HepG2 (cell line): ENCODE measurements around the gene EGLN2. TPM values are rescaled to one million over a fixed set of nuclear protein-coding genes. Genes with fewer than 3 reads are reported as not detected.

Experiments
- ARNT2 ChIP-seq: sonication (generic); formaldehyde crosslinking; IDR thresholded peaks from 2 replicates; pipeline ENCODE4 v1.8.0; 2022; ENCODE audit warnings: mild to moderate bottlenecking, low read depth, missing genetic modification reagents, moderate library complexity
- HDAC6 ChIP-seq: fragments of 200-600 bp; sonication (generic); IDR thresholded peaks from 2 replicates; pipeline ENCODE4 v1.7.0; 2017; ENCODE audit warnings: mild to moderate bottlenecking, antibody characterized with exemption, low read length, low read depth
- KAT8 ChIP-seq: IDR thresholded peaks from 2 replicates; pipeline ENCODE4 v1.6.1; 2016; ENCODE audit warnings: missing genetic modification reagents, missing compliant biosample characterization
- KDM1A ChIP-seq: IDR thresholded peaks from 2 replicates; pipeline ENCODE4 v1.6.1; 2016; ENCODE audit warnings: missing compliant biosample characterization
- KLF6 ChIP-seq: IDR thresholded peaks from 2 replicates; pipeline ENCODE4 v1.8.0; 2016; ENCODE audit warnings: missing biosample characterization, missing genetic modification reagents
- MED1 ChIP-seq: sonication (generic); formaldehyde crosslinking; IDR thresholded peaks from 2 replicates; pipeline ENCODE4 v1.4.0; 2020; ENCODE audit warnings: missing genetic modification reagents
- SP140L ChIP-seq: sonication (generic); formaldehyde crosslinking; IDR thresholded peaks from 2 replicates; pipeline ENCODE4 v1.4.0; 2020; ENCODE audit warnings: missing genetic modification reagents, borderline replicate concordance
- STAT6 ChIP-seq: sonication (generic); formaldehyde crosslinking; IDR thresholded peaks from 2 replicates; pipeline ENCODE4 v1.4.0; 2020; ENCODE audit warnings: missing genetic modification reagents, mild to moderate bottlenecking, borderline replicate concordance
- THAP11 ChIP-seq: IDR thresholded peaks from 2 replicates; pipeline ENCODE4 v1.6.1; 2016; ENCODE audit warnings: missing biosample characterization, missing genetic modification reagents
- ZBTB37 ChIP-seq: sonication (generic); formaldehyde crosslinking; IDR thresholded peaks from 2 replicates; pipeline ENCODE4 v1.4.0; 2020; ENCODE audit warnings: mild to moderate bottlenecking, missing genetic modification reagents
- ZBTB7A ChIP-seq: sonication (generic); formaldehyde crosslinking; IDR thresholded peaks from 2 replicates; pipeline ENCODE4 v1.8.0; 2022; ENCODE audit warnings: mild to moderate bottlenecking, missing genetic modification reagents
- ZBTB7B ChIP-seq: sonication (generic); formaldehyde crosslinking; IDR thresholded peaks from 2 replicates; pipeline ENCODE4 v1.4.0; 2020; ENCODE audit warnings: missing genetic modification reagents
- ZNF136 ChIP-seq: sonication (generic); formaldehyde crosslinking; IDR thresholded peaks from 2 replicates; pipeline ENCODE4 v1.8.1; 2022; ENCODE audit warnings: low read depth, mild to moderate bottlenecking, moderate library complexity, missing genetic modification reagents
- ZNF20 ChIP-seq: sonication (generic); formaldehyde crosslinking; IDR thresholded peaks from 2 replicates; pipeline ENCODE4 v1.4.0; 2020; ENCODE audit warnings: mild to moderate bottlenecking, moderate library complexity, missing genetic modification reagents
- ZNF253 ChIP-seq: sonication (generic); formaldehyde crosslinking; IDR thresholded peaks from 2 replicates; pipeline ENCODE4 v1.8.0; 2022; ENCODE audit warnings: mild to moderate bottlenecking, missing genetic modification reagents, borderline replicate concordance
- ZNF256 ChIP-seq: sonication (generic); formaldehyde crosslinking; conservative IDR thresholded peaks from 2 replicates; pipeline ENCODE4 v1.4.0; 2020; ENCODE audit warnings: missing genetic modification reagents
- ZNF431 ChIP-seq: sonication (generic); formaldehyde crosslinking; IDR thresholded peaks from 2 replicates; pipeline ENCODE4 v1.9.0; 2022; ENCODE audit warnings: missing genetic modification reagents, low read depth, mild to moderate bottlenecking, borderline replicate concordance
- ZNF740 ChIP-seq: sonication (generic); formaldehyde crosslinking; IDR thresholded peaks from 2 replicates; pipeline ENCODE4 v1.4.0; 2020; ENCODE audit warnings: missing genetic modification reagents
- ZNF766 ChIP-seq: sonication (generic); formaldehyde crosslinking; IDR thresholded peaks from 2 replicates; pipeline ENCODE4 v1.5.0; 2020; ENCODE audit warnings: missing genetic modification reagents, borderline replicate concordance
- ZNF770 ChIP-seq: sonication (generic); formaldehyde crosslinking; IDR thresholded peaks from 2 replicates; pipeline ENCODE4 v1.5.0; 2020; ENCODE audit warnings: mild to moderate bottlenecking, missing genetic modification reagents
- ZSCAN21 ChIP-seq: sonication (generic); formaldehyde crosslinking; IDR thresholded peaks from 2 replicates; pipeline ENCODE4 v1.8.0; 2022; ENCODE audit warnings: mild to moderate bottlenecking, missing genetic modification reagents, moderate library complexity, borderline replicate concordance
- ZSCAN25 ChIP-seq: sonication (generic); formaldehyde crosslinking; IDR thresholded peaks from 2 replicates; pipeline ENCODE4 v1.8.0; 2022; ENCODE audit warnings: mild to moderate bottlenecking, missing genetic modification reagents
- polyA plus RNA-seq, 8 experiments: library from polyadenylated mRNA; depleted of rRNA in 3 of 8; stranded (reverse) in 7 of 8; unstranded in 1 of 8; fragments of >200 nt; fragmentation: Illumina TruSeq in 4 of 8; extraction: Trizol in 4 of 8; gene quantifications; 2 replicates each; pipeline versions ENCODE4 v1.2.1 to v1.2.3, GENCODE V29; 2011 to 2016; ENCODE audit warnings: low read depth in 4 of 8, missing spikeins in 1 of 8, mixed read lengths in 1 of 8; ENCODE audit not compliant: insufficient read depth in 1 of 8
- total RNA-seq, 5 experiments: library from RNA; depleted of rRNA; stranded (reverse); fragments of >200 nt; fragmentation: Illumina TruSeq; extraction: Trizol; gene quantifications; 2 replicates each; pipeline ENCODE4 v1.2.3, GENCODE V29; 2016; ENCODE audit warnings: low read depth in 1 of 5

EGLN2 gene
- total and polyA plus RNA-seq, 2 of the 13 experiments (the other 11 are each of a cell fraction or from before 2014, with no cell fraction given), result 16.5 to 40.8 TPM

- TF ChIP-seq ARNT2 (peak; percentile 50; the same call in 1 of the 2 replicates), KAT8 (CRISPR knock-in tag) (peak; percentile 51; the same call in 1 of the 2 replicates), ZBTB37 (no peak), SP140L (CRISPR knock-in tag) (no peak), ZNF253 (CRISPR knock-in tag) (0 out of 2 replicates have a peak, but pooled peaks have one; percentile 30), ZNF20 (no peak), ZNF256 (CRISPR knock-in tag) (peak; percentile 77; the same call in 1 of the 2 replicates), HDAC6 (no peak), ZSCAN21 (peak; percentile 38; the same call in 1 of the 2 replicates), ZNF136 (CRISPR knock-in tag) (no peak), ZSCAN25 (CRISPR knock-in tag) (peak; percentile 57; the same call in 1 of the 2 replicates), ZBTB7B (CRISPR knock-in tag) (no peak), ZNF766 (CRISPR knock-in tag) (peak; percentile 89; the same call in 1 of the 2 replicates), ZNF770 (CRISPR knock-in tag) (peak; percentile 96), ZNF740 (CRISPR knock-in tag) (no peak; the same call in 1 of the 2 replicates), KDM1A (CRISPR knock-in tag) (no peak; the same call in 1 of the 2 replicates), THAP11 (CRISPR knock-in tag) (peak; percentile 75), STAT6 (CRISPR knock-in tag) (no peak), ZBTB7A (CRISPR knock-in tag) (no peak), KLF6 (CRISPR knock-in tag) (peak; percentile 72), ZNF431 (CRISPR knock-in tag) (no peak), MED1 (CRISPR knock-in tag) (peak; percentile 89)
Measured at GRCh38 chr19:40831502-40832430, 32.8 kb downstream of the EGLN2 start (continued).
